Measurements from ENCODE around the gene PLEKHA5. TPM values are rescaled to one million over a fixed set of nuclear protein-coding genes. Genes with fewer than 3 reads are reported as not detected.
"Not testable (repeated sequence)": the region's sequence is repeated elsewhere in the genome, so short reads cannot be mapped to it uniquely, and the experiment has no call there.

Gene PLEKHA5
- total RNA-seq, 1 donor, result 82.2 TPM

DNA sequence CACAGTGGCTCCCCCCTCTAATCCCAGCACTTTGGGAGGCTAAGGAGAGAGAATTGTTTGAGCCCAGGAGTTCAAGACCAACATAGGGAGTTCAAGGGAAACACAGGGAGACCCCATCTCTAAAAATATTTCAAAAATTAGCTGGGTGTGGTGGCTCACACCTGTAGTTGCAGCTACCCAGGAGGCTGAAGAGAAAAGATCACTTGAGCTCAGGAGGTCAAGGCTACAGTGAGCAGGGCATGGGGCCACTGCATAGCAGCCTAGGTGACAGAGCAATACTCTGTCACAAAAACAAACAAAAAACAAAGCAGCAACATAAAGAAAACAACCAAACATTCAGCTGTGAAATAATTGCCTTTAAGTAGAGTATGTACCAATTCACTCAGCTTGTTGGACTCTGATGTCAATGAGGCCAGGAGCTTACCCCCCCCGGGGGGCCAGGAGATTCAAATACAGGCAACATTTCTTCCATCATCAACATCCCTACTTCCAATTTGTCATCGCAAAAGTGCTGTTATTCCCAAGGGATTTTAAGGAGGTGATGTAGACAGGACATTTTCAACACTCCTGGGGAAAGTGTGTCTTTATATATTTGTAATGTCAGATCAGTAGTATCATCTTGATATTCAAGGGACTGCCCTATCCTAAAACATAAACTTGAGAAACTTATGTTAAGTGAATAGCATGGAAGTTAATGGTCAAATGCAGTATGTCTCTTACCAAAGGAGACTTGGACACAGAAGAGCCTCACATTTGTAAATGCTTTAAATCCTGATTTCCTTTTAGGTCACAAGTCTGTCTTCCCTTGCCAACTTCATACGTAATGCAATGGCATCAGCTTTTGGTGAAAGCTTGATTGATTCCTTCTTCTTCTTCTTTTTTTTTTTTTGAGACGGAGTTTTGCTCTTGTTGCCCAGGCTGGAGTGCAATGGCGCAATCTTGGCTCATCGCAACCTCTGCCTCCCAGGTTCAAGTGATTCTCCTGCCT is 269.1 kb downstream of the PLEKHA5 start:
- Histone ChIP-seq H3K4me1 (ENCODE audit: insufficient read depth, low read length) (no peaks in the 10 kb centered on the region), H3K4me2 (ENCODE audit: insufficient read depth, low read length) (no peak overlapping the region), H4K20me1 (ENCODE audit: insufficient read depth, low read length) (no peaks in the 10 kb centered on the region), H3K36me3 (ENCODE audit: insufficient read depth, low read length) (no peaks in the 10 kb centered on the region), H3K27me3 (ENCODE audit: insufficient read depth, low read length) (peaks cover 4% of the 10 kb centered on the region), H3K27ac (ENCODE audit: low read depth, low read length) (no peak overlapping the region), H3K9me3 (ENCODE audit: low read depth, low read length) (no peaks in the 10 kb centered on the region), H3K79me2 (ENCODE audit: insufficient read depth, low read length) (no peaks in the 10 kb centered on the region), H3K4me3 (ENCODE audit: insufficient read depth, low read length) (no peak overlapping the region), H2AFZ (ENCODE audit: low read length) (no peak overlapping the region)
- no peak for DNase-seq (ENCODE audit: insufficient read length, low spot score, missing footprints)
- no peak for TF ChIP-seq CTCF (IDR thresholded peaks at IDR 0.05; ENCODE audit: extremely low read depth, low read depth, low read length)

DNA sequence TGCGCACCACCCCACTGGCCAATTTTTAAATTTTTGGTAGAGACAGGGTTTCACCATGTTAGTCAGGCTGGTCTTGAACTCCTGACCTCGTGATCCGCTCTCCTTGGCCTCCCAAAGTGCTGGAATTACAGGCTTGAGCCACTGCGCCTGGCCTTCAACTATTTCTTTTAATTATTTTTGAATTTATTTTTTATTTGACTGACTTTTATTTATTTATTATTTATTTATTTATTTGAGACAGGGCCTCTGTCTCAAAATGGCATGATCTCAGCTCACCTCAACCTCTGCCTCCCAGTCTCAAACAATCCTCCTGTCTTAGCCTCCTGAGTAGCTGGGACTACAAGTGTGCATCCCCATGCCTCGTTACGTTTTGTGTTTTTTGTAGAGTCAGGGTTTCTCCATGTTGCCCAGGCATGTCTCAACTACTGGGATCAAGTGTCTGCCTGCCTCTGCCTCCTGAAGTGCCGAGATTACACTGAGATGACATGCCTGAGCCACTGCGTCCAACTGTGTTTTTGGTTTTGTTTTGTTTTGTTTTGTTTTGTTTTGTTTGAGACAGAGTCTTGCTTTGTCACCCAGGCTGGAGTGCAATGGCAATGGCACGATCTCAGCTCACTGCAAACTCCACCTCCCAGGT is 271.2 kb downstream of the PLEKHA5 start:
- H3K4me1 ChIP-seq (ENCODE audit: insufficient read depth, low read length); H3K4me3 ChIP-seq (ENCODE audit: insufficient read depth, low read length); DNase-seq (ENCODE audit: insufficient read length, low spot score, missing footprints); H3K27me3 ChIP-seq (ENCODE audit: insufficient read depth, low read length); H3K79me2 ChIP-seq (ENCODE audit: insufficient read depth, low read length); H3K27ac ChIP-seq (ENCODE audit: low read depth, low read length); H3K9me3 ChIP-seq (ENCODE audit: low read depth, low read length); H3K4me2 ChIP-seq (ENCODE audit: insufficient read depth, low read length); H4K20me1 ChIP-seq (ENCODE audit: insufficient read depth, low read length); H3K36me3 ChIP-seq (ENCODE audit: insufficient read depth, low read length); H2AFZ ChIP-seq (ENCODE audit: low read length): not testable (repeated sequence)

DNA sequence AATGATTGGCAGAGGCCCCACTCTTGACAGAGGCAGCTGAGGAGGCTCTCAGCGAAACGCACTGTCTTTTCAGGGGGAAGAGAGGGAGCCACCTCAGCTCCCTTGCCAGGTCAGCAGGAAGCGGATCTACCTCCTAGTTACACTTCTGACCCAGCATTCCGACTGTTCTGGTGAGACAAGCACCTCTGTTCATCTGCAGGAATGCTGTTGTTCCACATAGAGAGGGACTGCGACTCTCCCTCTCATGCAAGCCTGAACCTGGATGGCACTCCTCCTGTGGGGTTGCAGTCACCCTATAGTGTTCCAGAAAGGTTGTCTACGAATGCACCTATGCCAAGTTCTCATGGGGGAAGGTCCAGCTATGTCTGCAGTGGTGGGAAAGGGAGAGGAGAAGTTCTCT is 272.7 kb downstream of the PLEKHA5 start:
- Histone ChIP-seq H3K79me2 (ENCODE audit: insufficient read depth, low read length) (no peaks in the 10 kb centered on the region), H3K4me1 (ENCODE audit: insufficient read depth, low read length) (no peaks in the 10 kb centered on the region), H3K4me2 (ENCODE audit: insufficient read depth, low read length) (no peak overlapping the region), H2AFZ (ENCODE audit: low read length) (no peak overlapping the region), H3K27me3 (ENCODE audit: insufficient read depth, low read length) (peaks cover 4% of the 10 kb centered on the region), H4K20me1 (ENCODE audit: insufficient read depth, low read length) (no peaks in the 10 kb centered on the region), H3K27ac (ENCODE audit: low read depth, low read length) (no peak overlapping the region), H3K9me3 (ENCODE audit: low read depth, low read length) (no peaks in the 10 kb centered on the region), H3K4me3 (ENCODE audit: insufficient read depth, low read length) (no peak overlapping the region), H3K36me3 (ENCODE audit: insufficient read depth, low read length) (no peaks in the 10 kb centered on the region)
- DNase-seq (ENCODE audit: insufficient read length, low spot score, missing footprints), result no peak
- no peak for TF ChIP-seq CTCF (IDR thresholded peaks at IDR 0.05; ENCODE audit: extremely low read depth, low read depth, low read length)

DNA sequence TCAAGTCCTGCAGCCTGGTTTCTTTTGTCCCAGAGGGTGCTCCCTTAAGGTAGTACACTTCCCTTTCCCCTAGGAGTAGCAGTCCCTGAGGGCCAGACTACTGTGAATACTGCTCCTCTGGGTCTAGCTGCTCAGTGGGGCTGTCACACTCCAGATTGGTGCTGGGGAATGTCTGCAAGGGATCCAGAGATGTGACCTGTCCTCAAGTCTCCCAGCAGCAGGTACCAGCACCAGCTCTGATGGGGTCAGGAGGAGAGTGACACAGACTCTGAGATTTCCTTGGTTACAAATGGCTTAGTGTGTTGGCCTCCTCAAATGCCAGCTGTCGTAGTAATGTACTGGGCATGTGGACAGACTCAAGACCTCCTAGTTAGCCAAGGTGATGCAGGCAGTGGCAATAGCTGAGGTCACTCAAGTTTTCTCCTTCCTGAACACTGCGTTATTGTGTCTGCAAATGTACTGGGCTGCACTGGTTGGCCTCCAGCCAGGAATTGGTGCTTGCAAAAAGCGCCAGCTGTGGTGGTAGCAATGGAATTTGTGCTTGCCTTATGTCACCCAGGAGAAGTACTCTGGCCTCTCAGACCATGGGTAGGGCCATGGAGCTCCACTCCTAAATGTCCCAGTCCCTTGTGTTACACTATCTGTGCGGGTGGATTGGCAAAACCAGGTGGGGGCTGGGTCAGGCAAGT is 273.4 kb downstream of the PLEKHA5 start:
- Histone ChIP-seq H4K20me1 (ENCODE audit: insufficient read depth, low read length) (no peaks in the 10 kb centered on the region), H3K4me2 (ENCODE audit: insufficient read depth, low read length) (no peak overlapping the region), H2AFZ (ENCODE audit: low read length) (no peak overlapping the region), H3K4me1 (ENCODE audit: insufficient read depth, low read length) (no peaks in the 10 kb centered on the region), H3K27ac (ENCODE audit: low read depth, low read length) (no peak overlapping the region), H3K27me3 (ENCODE audit: insufficient read depth, low read length) (peaks cover 4% of the 10 kb centered on the region), H3K9me3 (ENCODE audit: low read depth, low read length) (no peaks in the 10 kb centered on the region), H3K36me3 (ENCODE audit: insufficient read depth, low read length) (no peaks in the 10 kb centered on the region), H3K4me3 (ENCODE audit: insufficient read depth, low read length) (no peak overlapping the region), H3K79me2 (ENCODE audit: insufficient read depth, low read length) (no peaks in the 10 kb centered on the region)
- DNase-seq (ENCODE audit: insufficient read length, low spot score, missing footprints), result no peak
- TF ChIP-seq CTCF (IDR thresholded peaks at IDR 0.05; ENCODE audit: extremely low read depth, low read depth, low read length), result no peak
